SU-DHL-6 (cell line): ENCODE results near the gene MLXIPL.

Source experiments
- H2AFZ ChIP-seq: fragments of 200-600 bp; sonication (generic); 2 replicates; pipeline ENCODE4 v1.6.1; 2014; ENCODE audit warnings: low read depth, mild to moderate bottlenecking, moderate library complexity, mixed read lengths, antibody characterized with exemption, low read length; ENCODE audit not compliant: severe bottlenecking
- H3F3A ChIP-seq: fragments of 200-600 bp; shearing (Covaris generic); 2 replicates; pipeline ENCODE4 v1.6.0; 2016; ENCODE audit warnings: antibody characterized with exemption, mild to moderate bottlenecking; ENCODE audit not compliant: insufficient read depth
- H3K27ac ChIP-seq: fragments of 200-600 bp; sonication (generic); 2 replicates; pipeline ENCODE4 v1.5.1; 2016; ENCODE audit warnings: low read depth, mild to moderate bottlenecking, low read length, moderate library complexity, mixed read lengths
- H3K27me3 ChIP-seq: fragments of 200-600 bp; sonication (generic), shearing (Covaris generic); 2 replicates; pipeline ENCODE4 v1.6.0; 2014; ENCODE audit warnings: mild to moderate bottlenecking, low read length
- H3K36me3 ChIP-seq: fragments of 200-600 bp; sonication (generic); 2 replicates; pipeline ENCODE4 v1.6.1; 2014; ENCODE audit warnings: mild to moderate bottlenecking, low read length, mixed read lengths
- H3K4me2 ChIP-seq: fragments of 300-600, 200-600 bp; shearing (Covaris generic), sonication (generic); 2 replicates; pipeline ENCODE4 v1.6.0; 2014; ENCODE audit warnings: low read length, low read depth, mild to moderate bottlenecking; ENCODE audit not compliant: poor library complexity, severe bottlenecking
- H3K4me3 ChIP-seq: fragments of 200-600 bp; sonication (generic); 2 replicates; pipeline ENCODE4 v1.5.1; 2014; ENCODE audit warnings: antibody characterized with exemption, low read length, mild to moderate bottlenecking, mixed read lengths; ENCODE audit not compliant: insufficient read depth, poor library complexity, severe bottlenecking
- H3K79me2 ChIP-seq: fragments of 200-600 bp; sonication (generic); 2 replicates; pipeline ENCODE4 v1.6.1; 2014; ENCODE audit warnings: mild to moderate bottlenecking, low read length, moderate library complexity; ENCODE audit not compliant: insufficient read depth
- H3K9ac ChIP-seq: fragments of 200-600 bp; sonication (generic); 2 replicates; pipeline ENCODE4 v1.7.0; 2014; ENCODE audit warnings: mild to moderate bottlenecking, low read length
- H3K9me2 ChIP-seq: fragments of 200-600 bp; sonication (generic); replicated peaks from 2 replicates; pipeline ENCODE4 v1.6.1; 2014; ENCODE audit warnings: low read length; ENCODE audit not compliant: insufficient read depth
- H3K9me3 ChIP-seq: fragments of 200-600 bp; sonication (generic); 2 replicates; pipeline ENCODE4 v1.6.1; 2014; ENCODE audit warnings: low read length, mixed read lengths; ENCODE audit not compliant: insufficient read depth
- H4K20me1 ChIP-seq: fragments of 200-600 bp; sonication (generic); 2 replicates; pipeline ENCODE4 v1.6.1; 2014; ENCODE audit warnings: low read depth, mild to moderate bottlenecking, antibody characterized with exemption, low read length, moderate library complexity, mixed read lengths
- CTCF ChIP-seq: fragments of 200-600 bp; sonication (generic); IDR thresholded peaks from one replicate; pipeline ENCODE4 v1.5.1; 2017; ENCODE audit warnings: antibody characterized with exemption, mild to moderate bottlenecking, low read length, moderate library complexity; ENCODE audit not compliant: insufficient read depth, poor library complexity, severe bottlenecking
- EZH2phosphoT487 ChIP-seq: fragments of 200-600 bp; sonication (generic), shearing (Covaris generic); conservative IDR thresholded peaks from 2 replicates; pipeline ENCODE4 v1.6.1; 2018; ENCODE audit warnings: mild to moderate bottlenecking, antibody characterized with exemption, low read length, moderate library complexity, mixed read lengths

MLXIPL gene

GRCh38 chr7:73626814-73627213, 2.5 kb upstream of the MLXIPL start:
- Histone ChIP-seq H3K4me2 (no peak overlapping the region), H3K9me3 (no peaks in the 10 kb centered on the region), H3F3A (no peaks in the 10 kb centered on the region), H3K9me2 (no peaks in the 10 kb centered on the region), H4K20me1 (no peaks in the 10 kb centered on the region), H3K4me3 (no peak overlapping the region), H3K36me3 (no peaks in the 10 kb centered on the region), H2AFZ (no peak overlapping the region), H3K27me3 (no peaks in the 10 kb centered on the region), H3K79me2 (no peaks in the 10 kb centered on the region), H3K27ac (no peak overlapping the region), H3K9ac (no peak overlapping the region)
- TF ChIP-seq CTCF = no peak
- TF ChIP-seq EZH2phosphoT487 = no peak

DNA sequence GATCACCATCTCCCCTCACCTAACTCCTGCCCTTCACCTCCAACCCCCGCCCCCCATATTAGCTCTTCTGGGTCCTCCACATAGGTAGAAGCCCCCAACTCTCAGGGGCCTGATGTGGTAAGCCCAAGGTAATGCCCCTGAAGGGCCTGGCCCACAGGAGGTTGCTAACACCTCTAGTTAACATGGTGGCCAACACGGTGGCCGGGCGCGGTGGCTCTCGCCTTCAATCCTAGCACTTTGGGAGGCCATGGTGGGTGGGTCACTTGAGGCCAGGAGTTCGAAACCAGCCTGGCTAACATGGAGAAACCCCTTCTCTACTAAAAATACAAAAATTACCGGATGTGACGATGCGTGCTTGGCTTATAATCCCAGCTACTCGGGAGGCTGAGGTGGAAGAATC, 954 bp upstream of the MLXIPL start:
- Histone ChIP-seq H3K4me3 (no peak overlapping the region), H3K36me3 (no peaks in the 10 kb centered on the region), H3K4me2 (no peak overlapping the region), H3K9me2 (no peaks in the 10 kb centered on the region), H3K9me3 (no peaks in the 10 kb centered on the region), H3K27me3 (no peaks in the 10 kb centered on the region), H3K27ac (no peak overlapping the region), H2AFZ (no peak overlapping the region), H3F3A (no peaks in the 10 kb centered on the region), H3K9ac (no peak overlapping the region), H4K20me1 (no peaks in the 10 kb centered on the region), H3K79me2 (no peaks in the 10 kb centered on the region)
- TF ChIP-seq EZH2phosphoT487 (no peak), CTCF (no peak)

GRCh38 chr7:73624669-73625001, 313 bp upstream of the MLXIPL start:
- Histone ChIP-seq H3K79me2 (no peaks in the 10 kb centered on the region), H3K4me3 (no peak overlapping the region), H3K9me2 (no peaks in the 10 kb centered on the region), H2AFZ (no peak overlapping the region), H3K4me2 (no peak overlapping the region), H3K9ac (no peak overlapping the region), H3K9me3 (no peaks in the 10 kb centered on the region), H4K20me1 (no peaks in the 10 kb centered on the region), H3K27ac (no peak overlapping the region), H3F3A (no peaks in the 10 kb centered on the region), H3K27me3 (no peaks in the 10 kb centered on the region), H3K36me3 (no peaks in the 10 kb centered on the region)
- no peak for TF ChIP-seq EZH2phosphoT487
- no peak for TF ChIP-seq CTCF
